ENCODE data around the gene OSBPL9.

DNA sequence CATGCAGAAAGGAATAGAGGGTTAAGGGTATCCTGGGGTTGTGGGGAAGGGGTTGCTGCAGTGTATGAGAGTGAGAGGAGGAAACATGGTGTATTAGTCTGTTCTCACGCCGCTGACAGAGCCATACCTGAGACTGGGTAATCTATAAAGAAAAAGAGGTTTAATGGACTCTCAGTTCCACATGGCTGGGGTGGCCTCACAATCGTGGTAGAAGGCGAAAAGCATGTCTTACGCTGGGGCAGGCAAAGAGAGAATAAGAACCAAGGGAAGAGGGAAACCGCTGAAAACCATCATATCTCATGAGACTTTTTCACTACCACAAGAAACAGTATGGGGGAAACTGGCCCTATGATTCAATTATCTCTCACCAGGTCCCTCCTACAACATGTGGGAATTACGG, 17.7 kb downstream of the OSBPL9 start:
- TF ChIP-seq, protein P1, sequence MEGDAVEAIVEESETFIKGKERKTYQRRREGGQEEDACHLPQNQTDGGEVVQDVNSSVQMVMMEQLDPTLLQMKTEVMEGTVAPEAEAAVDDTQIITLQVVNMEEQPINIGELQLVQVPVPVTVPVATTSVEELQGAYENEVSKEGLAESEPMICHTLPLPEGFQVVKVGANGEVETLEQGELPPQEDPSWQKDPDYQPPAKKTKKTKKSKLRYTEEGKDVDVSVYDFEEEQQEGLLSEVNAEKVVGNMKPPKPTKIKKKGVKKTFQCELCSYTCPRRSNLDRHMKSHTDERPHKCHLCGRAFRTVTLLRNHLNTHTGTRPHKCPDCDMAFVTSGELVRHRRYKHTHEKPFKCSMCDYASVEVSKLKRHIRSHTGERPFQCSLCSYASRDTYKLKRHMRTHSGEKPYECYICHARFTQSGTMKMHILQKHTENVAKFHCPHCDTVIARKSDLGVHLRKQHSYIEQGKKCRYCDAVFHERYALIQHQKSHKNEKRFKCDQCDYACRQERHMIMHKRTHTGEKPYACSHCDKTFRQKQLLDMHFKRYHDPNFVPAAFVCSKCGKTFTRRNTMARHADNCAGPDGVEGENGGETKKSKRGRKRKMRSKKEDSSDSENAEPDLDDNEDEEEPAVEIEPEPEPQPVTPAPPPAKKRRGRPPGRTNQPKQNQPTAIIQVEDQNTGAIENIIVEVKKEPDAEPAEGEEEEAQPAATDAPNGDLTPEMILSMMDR (IDR thresholded peaks at IDR 0.05), result no peak
- no peak for TF ChIP-seq ZFX (IDR thresholded peaks at IDR 0.05; ENCODE audit: borderline replicate concordance)

All from 22Rv1 (cell line).